Measurements from ENCODE around the gene ZNF451. TPM values are rescaled to one million over a fixed set of nuclear protein-coding genes. Genes with fewer than 3 reads are reported as not detected.

ZNF451 gene
- polyA plus RNA-seq, 2 donors, result 7.3 to 9.1 TPM

DNA sequence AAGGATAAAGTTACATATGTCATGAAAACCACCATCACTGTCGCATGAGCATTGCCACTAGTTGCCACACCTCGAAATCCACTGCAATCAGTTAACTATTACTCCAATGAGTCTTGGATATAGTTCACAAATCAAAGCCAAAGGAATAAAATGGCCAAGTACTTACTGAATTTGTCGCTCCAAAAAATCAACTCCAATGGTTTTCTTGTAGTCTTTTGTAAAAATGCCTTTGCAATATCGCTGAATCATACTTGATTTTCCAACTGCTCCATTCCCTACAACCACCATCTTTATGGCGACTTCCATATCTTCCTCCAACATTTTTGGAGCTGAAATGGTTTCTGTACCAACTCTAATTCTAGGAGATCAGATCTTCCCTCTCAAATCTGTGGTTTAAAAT is 120.1 kb downstream of the ZNF451 start:
- 96 to 97% methylated on average over 5 of the region's 5 CpGs for WGBS, 2 donors

GRCh38 chr6:57215260-57215659 is 125.3 kb downstream of the ZNF451 start:
- H3K27me3 ChIP-seq (ENCODE audit: control insufficient read depth in 1 of 2, insufficient read depth in 2 of 2, low read length in 2 of 2), result no peaks in the 10 kb centered on the region
- 91 to 96% methylated on average over 1 of the region's 1 CpG for WGBS, 2 donors
- H3K4me1 ChIP-seq (ENCODE audit: control insufficient read depth in 2 of 2, insufficient read depth in 2 of 2, low read length in 1 of 2), result no peaks in the 10 kb centered on the region
- no peak overlapping the region for H3K27ac ChIP-seq (ENCODE audit: low read depth in 2 of 2, low read length in 1 of 2)
- H3K4me3 ChIP-seq (ENCODE audit: low read depth in 1 of 2, low read length in 2 of 2), result no peak overlapping the region
- H3K36me3 ChIP-seq (ENCODE audit: control insufficient read depth in 2 of 2, insufficient read depth in 2 of 2, low read length in 1 of 2), result no peaks in the 10 kb centered on the region
- no peaks in the 10 kb centered on the region for H3K9me3 ChIP-seq (ENCODE audit: control insufficient read depth in 2 of 2, insufficient read depth in 1 of 2, low read depth in 1 of 2, low read length in 1 of 2)

More for the DNA sequence above, 120.1 kb downstream of the ZNF451 start:
- H3K27ac ChIP-seq (ENCODE audit: low read depth in 2 of 2, low read length in 1 of 2), result no peak overlapping the region
- no peak overlapping the region for H3K4me3 ChIP-seq (ENCODE audit: low read depth in 1 of 2, low read length in 2 of 2)
- no peaks in the 10 kb centered on the region for H3K9me3 ChIP-seq (ENCODE audit: control insufficient read depth in 2 of 2, insufficient read depth in 1 of 2, low read depth in 1 of 2, low read length in 1 of 2)
- H3K36me3 ChIP-seq (ENCODE audit: control insufficient read depth in 2 of 2, insufficient read depth in 2 of 2, low read length in 1 of 2), result no peaks in the 10 kb centered on the region
- no peaks in the 10 kb centered on the region for H3K4me1 ChIP-seq (ENCODE audit: control insufficient read depth in 2 of 2, insufficient read depth in 2 of 2, low read length in 1 of 2)
- H3K27me3 ChIP-seq (ENCODE audit: control insufficient read depth in 1 of 2, insufficient read depth in 2 of 2, low read length in 2 of 2), result no peaks in the 10 kb centered on the region

DNA sequence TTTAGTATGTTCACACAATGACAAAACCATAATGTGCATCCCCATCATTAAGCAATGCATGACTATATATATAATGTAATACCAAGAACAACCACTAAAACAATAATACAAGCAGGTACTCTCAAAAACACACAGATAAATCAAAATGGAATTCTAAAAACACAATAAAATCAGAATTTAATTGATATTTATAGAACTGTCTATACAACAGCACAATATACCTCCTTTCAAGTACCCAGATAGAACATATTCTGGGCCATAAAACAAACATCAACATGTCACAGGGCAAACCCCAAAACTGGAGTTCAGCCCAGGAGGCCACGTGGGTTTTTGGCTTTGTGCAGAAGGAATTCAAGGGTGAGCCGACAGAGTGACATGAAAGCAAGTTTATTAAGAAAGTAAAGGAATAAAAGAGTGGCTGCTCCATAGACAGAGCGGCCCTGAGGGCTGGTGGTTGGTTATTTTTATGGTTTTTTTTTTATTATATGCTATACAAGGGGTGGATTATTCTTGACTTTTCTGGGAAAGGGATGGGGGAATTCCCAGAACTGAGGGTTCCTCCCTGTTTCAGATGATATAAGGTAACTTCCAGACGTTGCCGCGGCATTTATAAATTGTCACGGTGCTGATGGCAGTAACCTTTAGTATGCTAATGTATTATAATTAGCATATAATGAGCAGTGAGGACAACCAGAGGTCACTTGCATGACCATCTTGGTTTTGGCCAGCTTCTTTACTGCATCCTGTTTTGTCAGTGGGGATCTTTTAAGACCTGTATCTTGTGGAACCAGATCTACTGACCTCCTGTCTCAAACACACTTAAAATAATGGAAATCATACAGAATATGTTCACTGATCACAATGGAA is 126.5 kb downstream of the ZNF451 start:
- WGBS, 2 donors, result 46 to 50% methylated on average over 7 of the region's 7 CpGs
- Histone ChIP-seq H3K27me3 (ENCODE audit: control insufficient read depth in 1 of 2, insufficient read depth in 2 of 2, low read length in 2 of 2) (no peaks in the 10 kb centered on the region), H3K4me3 (ENCODE audit: low read depth in 1 of 2, low read length in 2 of 2) (peak overlapping the region in 1 of 2 donors; percentile 8), H3K36me3 (ENCODE audit: control insufficient read depth in 2 of 2, insufficient read depth in 2 of 2, low read length in 1 of 2) (no peaks in the 10 kb centered on the region), H3K27ac (ENCODE audit: low read depth in 2 of 2, low read length in 1 of 2) (no peak overlapping the region), H3K4me1 (ENCODE audit: control insufficient read depth in 2 of 2, insufficient read depth in 2 of 2, low read length in 1 of 2) (no peaks in the 10 kb centered on the region), H3K9me3 (ENCODE audit: control insufficient read depth in 2 of 2, insufficient read depth in 1 of 2, low read depth in 1 of 2, low read length in 1 of 2) (no peaks in the 10 kb centered on the region)

GRCh38 chr6:57217270-57217669 is 127.3 kb downstream of the ZNF451 start:
- no peaks in the 10 kb centered on the region for H3K9me3 ChIP-seq (ENCODE audit: control insufficient read depth in 2 of 2, insufficient read depth in 1 of 2, low read depth in 1 of 2, low read length in 1 of 2)
- no peak overlapping the region for H3K27ac ChIP-seq (ENCODE audit: low read depth in 2 of 2, low read length in 1 of 2)
- 96 to 99% methylated on average over 11 of the region's 11 CpGs for WGBS, 2 donors

More at GRCh38 chr6:57217270-57217669, 127.3 kb downstream of the ZNF451 start:
- Histone ChIP-seq H3K36me3 (ENCODE audit: control insufficient read depth in 2 of 2, insufficient read depth in 2 of 2, low read length in 1 of 2) (no peaks in the 10 kb centered on the region), H3K27me3 (ENCODE audit: control insufficient read depth in 1 of 2, insufficient read depth in 2 of 2, low read length in 2 of 2) (no peaks in the 10 kb centered on the region), H3K4me3 (ENCODE audit: low read depth in 1 of 2, low read length in 2 of 2) (no peak overlapping the region), H3K4me1 (ENCODE audit: control insufficient read depth in 2 of 2, insufficient read depth in 2 of 2, low read length in 1 of 2) (no peaks in the 10 kb centered on the region)

Other genes with a start within 250 kb of the ZNF451 start
- under 1 TPM; 0.08 to 0.25 TPM for gene BEND6, start 135.1 kb upstream of the ZNF451 start, polyA plus RNA-seq
- 1 to 10 TPM; 2.0 to 2.5 TPM for gene KIAA1586, start 43.5 kb upstream of the ZNF451 start, polyA plus RNA-seq
- 1 to 10 TPM in 1 of 2 donors, under 1 TPM in 1; 0.77 to 2.3 TPM for gene BAG2, start 82.1 kb downstream of the ZNF451 start, polyA plus RNA-seq
- gene RAB23, start 132.1 kb downstream of the ZNF451 start, polyA plus RNA-seq, result 1 to 10 TPM; 1.4 to 5.3 TPM
- gene PRIM2, start 227.4 kb downstream of the ZNF451 start, polyA plus RNA-seq, result 1 to 10 TPM; 3.7 to 4.5 TPM